ENCODE measurements around the gene HSD17B3.

- TF ChIP-seq, protein P1, sequence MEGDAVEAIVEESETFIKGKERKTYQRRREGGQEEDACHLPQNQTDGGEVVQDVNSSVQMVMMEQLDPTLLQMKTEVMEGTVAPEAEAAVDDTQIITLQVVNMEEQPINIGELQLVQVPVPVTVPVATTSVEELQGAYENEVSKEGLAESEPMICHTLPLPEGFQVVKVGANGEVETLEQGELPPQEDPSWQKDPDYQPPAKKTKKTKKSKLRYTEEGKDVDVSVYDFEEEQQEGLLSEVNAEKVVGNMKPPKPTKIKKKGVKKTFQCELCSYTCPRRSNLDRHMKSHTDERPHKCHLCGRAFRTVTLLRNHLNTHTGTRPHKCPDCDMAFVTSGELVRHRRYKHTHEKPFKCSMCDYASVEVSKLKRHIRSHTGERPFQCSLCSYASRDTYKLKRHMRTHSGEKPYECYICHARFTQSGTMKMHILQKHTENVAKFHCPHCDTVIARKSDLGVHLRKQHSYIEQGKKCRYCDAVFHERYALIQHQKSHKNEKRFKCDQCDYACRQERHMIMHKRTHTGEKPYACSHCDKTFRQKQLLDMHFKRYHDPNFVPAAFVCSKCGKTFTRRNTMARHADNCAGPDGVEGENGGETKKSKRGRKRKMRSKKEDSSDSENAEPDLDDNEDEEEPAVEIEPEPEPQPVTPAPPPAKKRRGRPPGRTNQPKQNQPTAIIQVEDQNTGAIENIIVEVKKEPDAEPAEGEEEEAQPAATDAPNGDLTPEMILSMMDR (IDR thresholded peaks at IDR 0.05; ENCODE audit: low read length) = no peak
- no peak for TF ChIP-seq EZH2 (IDR thresholded peaks at IDR 0.05; ENCODE audit: borderline replicate concordance, low read length)
These were observed 65.0 kb downstream of the HSD17B3 start for GRCh38 chr9:96236854-96237550.
